Measurements from ENCODE around the gene IZUMO1. TPM values are rescaled to one million over a fixed set of nuclear protein-coding genes. Genes with fewer than 3 reads are reported as not detected.

IZUMO1 gene
- total and polyA plus RNA-seq, 9 of the 15 experiments (the other 6 are each of a cell fraction or from before 2014, with no cell fraction given): 0.14 to 2.1 (median 0.73) TPM

- TF ChIP-seq ZNF518B (CRISPR knock-in tag; IDR thresholded peaks at IDR 0.05): no peak
- no peak for TF ChIP-seq ATF4 (CRISPR knock-in tag; IDR thresholded peaks at IDR 0.05)
- no peak for TF ChIP-seq CBX1 (IDR thresholded peaks at IDR 0.05; ENCODE audit: low read depth)
- TF ChIP-seq WHSC1 (IDR thresholded peaks at IDR 0.05; ENCODE audit: low read length): no peak
- peak; percentile 73 for TF ChIP-seq VEZF1 (CRISPR knock-in tag; IDR thresholded peaks at IDR 0.05)
- TF ChIP-seq CEBPG (CRISPR knock-in tag; IDR thresholded peaks at IDR 0.05): peak; percentile 24; the same call in 1 of the 2 replicates
- no peak for TF ChIP-seq CEBPG (tag; conservative IDR thresholded peaks at IDR 0.05 in 1 of 2, IDR thresholded peaks at IDR 0.05 in 1 of 2)
- no peak for TF ChIP-seq ETS2 (tag; IDR thresholded peaks at IDR 0.05; ENCODE audit: borderline replicate concordance, poor library complexity, severe bottlenecking)
- TF ChIP-seq PTTG1 (tag; IDR thresholded peaks at IDR 0.05; ENCODE audit: low read depth): no peak
- TF ChIP-seq SUPT5H (IDR thresholded peaks at IDR 0.05): 0 out of 2 replicates have a peak, but pooled peaks have one; percentile 34
- peak; percentile 54 for TF ChIP-seq USF2 (CRISPR knock-in tag; IDR thresholded peaks at IDR 0.05)
- 0 out of 2 replicates have a peak, but pooled peaks have one; percentile 14 for TF ChIP-seq CTBP1 (IDR thresholded peaks at IDR 0.05; ENCODE audit: borderline replicate concordance)
- TF ChIP-seq CHD2 (IDR thresholded peaks at IDR 0.05; ENCODE audit: low read depth, low read length): peak; percentile 82
- no peak for TF ChIP-seq ELK1 (CRISPR knock-in tag; IDR thresholded peaks at IDR 0.05)
- TF ChIP-seq ZNF274 (IDR thresholded peaks at IDR 0.05; ENCODE audit: borderline replicate concordance, low read depth, low read length): no peak
- 0 out of 2 replicates have a peak, but pooled peaks have one; percentile 45 for TF ChIP-seq GMEB1 (CRISPR knock-in tag; IDR thresholded peaks at IDR 0.05)
- 0 out of 2 replicates have a peak, but pooled peaks have one; percentile 28 for TF ChIP-seq MECOM (CRISPR knock-in tag; IDR thresholded peaks at IDR 0.05)
Observed at GRCh38 chr19:48720613-48721296, 26.0 kb downstream of the IZUMO1 start (continued).
